PFSK-1 (cell line): Measurements from ENCODE around the gene CDK5RAP1.

Experiments
- POLR2AphosphoS5 ChIP-seq: IDR thresholded peaks from 2 replicates; pipeline ENCODE4 v1.6.1; 2012; ENCODE audit warnings: low read depth, mild to moderate bottlenecking, control low read depth, low read length, moderate library complexity
- REST ChIP-seq, 2 experiments: IDR thresholded peaks; 2 replicates each; pipeline versions ENCODE4 v1.6.1 to v1.8.0; 2011 to 2012; ENCODE audit warnings: low read depth in 2 of 2, low read length in 2 of 2, control low read depth in 1 of 2, inconsistent platforms in 1 of 2, mild to moderate bottlenecking in 1 of 2, moderate library complexity in 1 of 2; ENCODE audit not compliant: insufficient read depth in 1 of 2
- SIN3A ChIP-seq: IDR thresholded peaks from 2 replicates; pipeline ENCODE4 v1.6.1; 2012; ENCODE audit warnings: mild to moderate bottlenecking, low read length, moderate library complexity, borderline replicate concordance; ENCODE audit not compliant: insufficient read depth

- no peak for TF ChIP-seq REST (IDR thresholded peaks at IDR 0.05; ENCODE audit: insufficient read depth in 1 of 2, low read depth in 2 of 2, low read length in 2 of 2)
- no peak for TF ChIP-seq POLR2AphosphoS5
- TF ChIP-seq SIN3A: no peak
Measured at GRCh38 chr20:33325350-33325749, 76.0 kb downstream of the CDK5RAP1 start.
